Smooth muscle cell of trachea (primary cell): ENCODE results near the gene ZNF385C. TPM values are rescaled to one million over a fixed set of nuclear protein-coding genes. Genes with fewer than 3 reads are reported as not detected.

Experiments
- total RNA-seq: library from RNA; depleted of rRNA; stranded (reverse); fragments of >200 nt; gene quantifications from 2 replicates; pipeline ENCODE4 v1.2.1, GENCODE V29; 2014

The ZNF385C gene, protein sequence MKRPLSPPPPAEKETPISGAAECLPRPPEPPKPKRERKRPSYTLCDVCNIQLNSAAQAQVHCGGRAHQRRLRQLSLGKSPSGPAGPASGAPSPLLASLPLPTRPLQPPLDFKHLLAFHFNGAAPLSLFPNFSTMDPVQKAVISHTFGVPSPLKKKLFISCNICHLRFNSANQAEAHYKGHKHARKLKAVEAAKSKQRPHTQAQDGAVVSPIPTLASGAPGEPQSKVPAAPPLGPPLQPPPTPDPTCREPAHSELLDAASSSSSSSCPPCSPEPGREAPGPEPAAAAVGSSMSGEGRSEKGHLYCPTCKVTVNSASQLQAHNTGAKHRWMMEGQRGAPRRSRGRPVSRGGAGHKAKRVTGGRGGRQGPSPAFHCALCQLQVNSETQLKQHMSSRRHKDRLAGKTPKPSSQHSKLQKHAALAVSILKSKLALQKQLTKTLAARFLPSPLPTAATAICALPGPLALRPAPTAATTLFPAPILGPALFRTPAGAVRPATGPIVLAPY
- total RNA-seq: not detected in 2 replicates

DNA sequence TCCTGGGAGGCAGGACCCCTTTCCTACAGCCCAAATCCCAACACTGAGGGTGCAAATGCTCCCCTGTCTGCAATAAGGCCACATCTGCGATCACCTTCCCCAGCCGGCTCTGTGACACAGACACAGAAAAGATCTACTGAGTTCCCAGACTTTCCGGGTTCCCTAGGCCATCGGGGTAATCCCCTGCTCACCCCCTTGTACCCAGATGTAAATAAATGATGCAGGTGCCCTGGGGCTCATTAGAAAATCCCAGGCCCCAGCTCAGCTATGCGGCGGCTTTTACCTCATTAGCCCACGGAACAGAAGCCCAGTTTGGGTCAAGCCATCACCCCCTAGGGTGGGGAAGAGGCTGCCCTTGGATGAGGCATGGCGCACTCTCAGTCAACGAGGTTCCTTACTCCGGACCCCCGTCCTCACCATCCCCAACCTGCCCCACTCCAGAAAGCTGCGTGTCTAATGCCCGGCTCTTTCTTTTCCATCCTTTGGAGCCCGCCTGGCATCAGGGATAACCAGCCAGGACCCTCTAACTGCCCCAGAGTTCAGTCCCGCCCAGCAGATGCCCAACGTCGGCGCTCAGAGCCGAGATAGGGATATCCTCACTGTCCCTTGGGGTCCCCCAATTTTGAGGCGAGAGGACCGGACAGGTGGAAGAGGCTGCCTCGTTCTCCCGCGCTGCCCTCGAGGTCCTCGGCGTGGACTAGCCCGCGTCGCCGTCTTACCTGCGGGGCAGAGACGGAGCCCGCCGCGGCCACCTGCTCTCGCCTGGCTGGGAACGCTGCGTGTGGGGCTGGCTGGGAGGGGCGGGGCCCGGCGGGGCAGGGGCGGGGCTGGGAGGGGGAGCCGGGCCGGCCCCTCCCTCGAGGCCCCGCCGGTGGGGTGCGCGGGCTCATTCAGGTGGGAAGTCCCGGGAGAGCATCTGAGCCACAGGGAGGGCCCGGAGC, at the start of gene ZNF385C:
TSS of gene ZNF385C (minus strand) at position 783 of the 941 bp plus-strand sequence. CDS start 35,417 bp downstream, outside the sequence.

DNA sequence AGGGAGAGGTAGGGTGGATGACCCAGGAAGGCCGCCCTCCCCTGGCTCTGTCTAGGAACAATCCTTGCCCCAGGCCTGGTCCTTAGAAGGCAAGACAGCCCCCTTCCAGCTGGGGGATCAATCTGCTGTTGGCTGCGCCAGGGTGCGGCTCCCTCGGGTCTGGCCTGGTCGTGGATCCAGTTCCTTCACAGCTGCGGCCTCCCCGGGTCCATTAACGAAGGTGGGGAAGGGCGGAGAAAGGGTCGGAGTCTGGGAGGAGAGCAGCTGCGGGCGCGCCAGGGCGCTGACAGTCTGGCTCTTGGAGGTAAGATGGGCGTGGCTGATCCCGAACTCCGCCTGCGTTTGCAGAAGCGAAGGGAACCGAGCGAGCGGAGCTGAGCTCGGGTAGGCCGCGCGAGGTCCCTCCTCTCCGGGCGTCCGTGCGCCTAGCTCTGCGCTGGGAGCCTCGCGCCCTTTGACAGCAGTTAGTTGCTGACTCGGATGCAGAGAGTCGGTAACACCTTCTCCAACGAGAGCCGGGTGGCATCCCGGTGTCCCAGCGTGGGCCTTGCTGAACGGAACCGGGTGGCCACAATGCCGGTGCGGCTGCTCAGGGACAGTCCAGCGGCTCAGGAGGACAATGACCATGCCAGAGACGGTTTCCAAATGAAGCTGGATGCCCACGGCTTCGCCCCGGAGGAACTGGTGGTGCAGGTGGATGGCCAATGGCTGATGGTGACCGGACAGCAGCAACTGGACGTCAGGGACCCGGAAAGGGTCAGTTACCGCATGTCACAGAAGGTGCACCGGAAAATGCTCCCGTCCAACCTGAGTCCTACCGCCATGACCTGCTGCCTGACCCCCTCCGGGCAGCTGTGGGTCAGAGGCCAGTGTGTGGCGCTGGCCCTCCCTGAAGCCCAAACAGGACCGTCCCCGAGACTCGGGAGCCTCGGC, 24.4 kb upstream of the ZNF385C start, which contains the start of gene HSPB9:
TSS of gene HSPB9 (plus strand) at position 434 of the 933 bp plus-strand sequence. CDS start at position 481, 47 bp downstream.

DNA sequence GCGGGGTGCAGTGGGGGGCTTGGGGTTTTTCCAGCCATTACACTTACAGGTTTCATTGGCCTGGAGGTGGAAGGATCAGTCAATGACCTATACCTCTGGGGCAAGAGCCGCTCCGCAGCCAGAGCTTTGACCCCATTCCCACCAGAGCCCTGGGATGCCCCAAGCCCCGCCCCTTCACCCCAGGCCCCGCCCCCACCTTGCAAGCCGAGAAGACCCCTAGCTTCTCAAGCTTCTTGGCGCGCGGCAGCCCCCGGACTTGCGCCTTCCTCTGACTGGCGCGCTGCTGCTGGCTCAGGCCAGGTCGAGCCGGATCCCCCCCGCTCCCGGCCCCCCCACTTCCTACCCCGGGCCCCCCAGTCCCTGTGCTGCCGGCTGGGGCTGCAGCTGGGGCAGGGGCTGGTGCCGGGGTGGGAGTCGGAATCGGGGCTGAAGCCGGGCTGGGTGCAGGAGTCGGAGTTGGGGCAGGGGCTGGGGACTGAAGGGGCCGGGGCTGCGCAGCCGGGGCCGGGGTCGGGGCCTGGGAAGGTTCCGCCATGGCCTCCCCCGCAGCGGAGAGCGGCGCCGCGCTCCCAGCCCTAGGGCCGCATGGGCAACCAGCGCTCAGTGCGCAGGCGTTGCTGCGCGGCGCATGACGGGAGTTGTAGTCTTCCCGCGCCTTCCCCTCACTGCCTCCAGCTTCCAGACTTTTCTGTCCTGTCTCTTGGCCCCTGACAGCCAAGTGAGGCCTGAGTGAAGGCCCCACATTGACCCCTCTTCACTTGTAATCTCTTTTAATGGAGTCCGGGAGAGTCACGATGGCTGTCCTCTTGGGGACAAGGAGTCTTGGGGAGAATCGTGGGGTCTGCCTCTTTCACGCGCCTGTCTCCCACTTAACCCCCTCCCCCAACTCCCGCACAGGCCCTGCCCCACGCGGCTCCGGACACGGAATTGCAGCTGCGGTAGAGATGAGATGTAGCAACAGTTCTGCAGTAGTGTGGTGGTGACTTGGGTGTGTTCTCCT, 22.8 kb upstream of the ZNF385C start, which contains the start of gene KAT2A:
TSS of gene KAT2A (minus strand) at position 598 of the 1,000 bp plus-strand sequence. CDS start at position 535, 63 bp downstream.

DNA sequence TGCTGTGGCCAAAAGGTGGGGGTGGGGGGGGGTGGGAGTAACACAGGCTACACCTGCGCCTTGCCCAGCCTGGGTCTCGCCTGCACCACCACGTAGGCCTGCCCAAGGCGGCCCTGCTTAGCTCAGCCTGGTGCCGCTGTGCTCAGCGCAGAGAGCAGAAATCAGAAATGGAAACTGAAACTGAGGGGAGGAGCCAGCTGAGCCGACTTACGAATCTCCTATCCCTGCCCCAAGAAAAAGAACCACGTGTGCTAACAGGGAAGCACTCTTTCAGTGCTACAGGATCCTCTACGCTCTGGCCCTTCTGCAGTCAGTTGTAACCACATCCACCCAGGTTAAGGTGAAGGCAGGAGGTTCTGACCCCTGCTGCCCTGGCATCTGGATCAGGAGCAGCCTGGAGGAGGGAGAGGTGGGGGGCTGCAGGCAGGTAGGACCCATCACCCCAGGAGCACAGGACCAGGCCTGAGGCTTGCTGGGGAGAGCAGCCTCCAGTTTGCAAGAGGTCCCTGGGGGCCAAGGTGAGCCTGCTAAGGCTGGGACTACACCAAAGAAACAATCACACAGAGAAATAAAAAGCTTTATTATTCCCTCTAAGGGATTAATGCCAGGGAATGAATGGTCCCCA, 14.4 kb upstream of the ZNF385C start, which contains the start of gene DHX58:
TSS of gene DHX58 (minus strand) at position 163 of the 625 bp plus-strand sequence. CDS start 822 bp downstream, outside the sequence.

DNA sequence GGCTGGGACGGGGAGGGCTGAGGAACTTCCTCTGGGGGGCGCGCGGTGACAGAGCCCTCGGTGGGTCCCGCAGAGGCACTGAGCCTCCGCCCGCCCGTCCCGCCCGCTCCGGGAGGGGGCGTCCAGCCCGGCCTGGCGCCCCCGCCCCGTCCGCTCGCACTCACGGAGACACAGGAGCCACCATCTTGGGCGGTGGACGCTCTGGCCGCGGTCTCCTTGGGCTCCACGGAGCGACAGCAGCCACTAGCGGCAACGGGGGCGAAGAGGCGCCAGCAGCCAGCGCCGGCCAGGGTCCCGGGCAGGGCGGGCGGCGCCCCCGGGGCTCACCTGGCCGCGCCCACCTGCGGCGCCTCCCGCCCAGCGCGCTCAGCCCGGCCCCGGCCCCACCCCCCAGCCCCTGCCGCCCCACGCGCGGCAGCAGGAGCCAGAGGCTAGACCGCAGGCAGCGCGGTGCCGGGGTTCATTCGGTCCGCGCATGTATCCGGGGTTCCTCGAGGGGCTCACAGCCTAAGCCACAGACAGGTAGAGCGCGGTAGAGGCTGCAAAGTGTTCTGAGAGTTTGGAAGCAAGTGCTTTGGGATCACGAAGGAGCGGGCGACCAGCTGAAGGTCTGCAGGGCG, 47.8 kb downstream of the ZNF385C start, which contains the start of gene C17orf113:
TSS of gene C17orf113 (minus strand) at position 209 of the 620 bp plus-strand sequence. CDS start 7,225 bp downstream, outside the sequence.

DNA sequence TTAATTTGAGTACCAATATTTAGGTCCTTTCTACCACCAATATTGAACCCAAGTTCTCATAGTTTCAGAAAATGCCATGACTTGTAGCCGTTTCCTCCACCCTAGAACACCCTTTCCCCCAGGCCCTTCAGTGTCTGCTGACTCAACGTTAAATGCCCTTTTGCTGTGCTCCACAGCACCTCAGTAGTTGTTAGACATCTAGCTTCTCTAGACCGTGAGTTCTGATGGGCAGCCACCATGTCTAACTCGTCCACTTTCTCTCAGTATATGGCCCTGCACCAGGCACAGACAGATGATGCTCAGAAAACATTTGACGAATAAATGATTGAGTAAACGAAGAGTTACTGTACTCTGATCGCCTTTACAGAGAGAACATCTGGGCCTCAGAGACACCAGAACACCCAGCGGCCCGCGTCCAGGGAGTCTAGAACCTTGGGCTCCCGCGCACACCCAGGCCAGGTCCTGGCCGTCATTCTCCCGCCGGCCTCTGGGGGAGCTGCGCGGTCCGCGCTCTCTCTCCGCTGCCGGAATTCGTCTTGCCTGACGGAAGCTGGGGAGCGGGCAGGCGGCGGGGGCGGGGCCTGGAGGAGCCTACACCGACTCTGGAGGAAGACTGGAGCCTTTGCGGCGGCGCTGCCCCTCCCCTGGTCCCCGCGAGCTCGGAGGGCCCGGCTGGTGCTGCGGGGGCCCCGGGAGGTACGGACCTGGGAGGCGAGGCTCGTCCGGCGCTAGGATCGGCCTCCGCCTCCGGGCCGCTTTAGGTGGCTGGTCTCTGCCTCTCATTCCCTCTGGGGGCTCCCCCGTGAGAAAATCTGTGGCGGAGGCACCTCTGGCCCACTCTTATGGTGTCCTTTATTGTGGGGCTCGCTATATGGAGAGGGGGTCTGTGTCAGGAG, 78.5 kb downstream of the ZNF385C start, which contains the start of gene NKIRAS2:
TSS of gene NKIRAS2 (plus strand) at position 582 of the 896 bp plus-strand sequence. CDS start 1,488 bp downstream, outside the sequence.

DNA sequence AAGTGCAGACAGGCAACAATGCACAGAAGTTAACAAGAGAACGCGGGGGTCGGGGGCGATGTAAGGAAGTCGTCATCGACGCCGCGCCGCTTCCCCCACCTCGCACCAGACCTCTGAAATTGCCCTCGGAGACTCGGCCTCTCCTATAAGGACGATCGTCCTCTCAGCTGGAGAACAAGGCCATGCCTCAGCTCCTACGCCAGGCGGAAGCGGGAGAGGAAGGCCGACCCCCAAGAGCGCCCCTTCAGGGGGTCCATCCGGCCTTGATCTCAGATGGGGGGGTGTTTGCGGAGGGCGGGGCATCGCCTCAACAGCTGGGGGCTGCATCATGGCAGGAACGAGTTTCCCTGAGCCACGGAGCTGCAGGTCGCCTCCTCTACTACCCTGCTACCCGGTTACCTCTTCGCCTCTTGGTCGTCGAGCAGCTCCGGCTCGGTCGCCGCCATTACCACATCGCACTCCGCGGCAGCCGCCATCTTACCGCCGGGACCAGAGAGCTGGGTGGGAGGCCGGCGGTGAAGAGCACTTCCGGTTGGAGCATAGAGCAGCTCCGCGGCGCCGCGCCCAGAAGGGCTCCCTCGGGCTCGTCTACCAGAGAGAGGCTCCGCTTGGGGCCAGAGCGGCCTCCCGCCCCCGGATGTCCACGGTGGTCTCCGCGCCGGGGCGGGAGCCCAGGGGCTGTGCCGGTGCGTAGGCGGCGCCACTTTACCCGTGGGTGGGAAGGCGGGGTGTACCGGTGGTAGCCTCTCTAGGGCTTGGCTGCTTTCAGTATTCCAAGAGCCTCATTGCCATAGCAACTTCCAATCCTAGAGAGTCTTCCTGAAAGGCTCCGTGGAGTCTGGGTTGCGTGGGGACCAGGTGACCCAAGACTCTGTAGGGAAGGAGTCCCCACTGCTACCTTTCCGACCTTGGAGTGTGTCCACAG, 81.1 kb downstream of the ZNF385C start, which contains the start of gene DNAJC7:
TSS of gene DNAJC7 (minus strand) at position 499 of the 925 bp plus-strand sequence. CDS start at position 476, 23 bp downstream.

Other genes with a start within 250 kb of the ZNF385C start
- gene KLHL11, start 233.1 kb downstream of the ZNF385C start, total RNA-seq: 28.7 and 33.2 TPM in 2 replicates
- gene ACLY, start 179.5 kb downstream of the ZNF385C start, total RNA-seq: 171 and 230 TPM in 2 replicates
- gene ODAD4, start 167.9 kb downstream of the ZNF385C start, total RNA-seq: 0.33 and 1.3 TPM in 2 replicates
- gene CNP, start 131.7 kb downstream of the ZNF385C start, total RNA-seq: 63.4 and 90.5 TPM in 2 replicates
- gene DNAJC7, start 81.0 kb downstream of the ZNF385C start, total RNA-seq: 52.6 and 72.0 TPM in 2 replicates
- 16.3 and 30.4 TPM in 2 replicates for gene NKIRAS2, start 78.4 kb downstream of the ZNF385C start, total RNA-seq
- 0.15 and 0.17 TPM in 2 replicates for gene C17orf113, start 47.9 kb downstream of the ZNF385C start, total RNA-seq
- gene DHX58, start 14.2 kb upstream of the ZNF385C start, total RNA-seq: 17.2 and 25.6 TPM in 2 replicates
- gene KAT2A, start 22.9 kb upstream of the ZNF385C start, total RNA-seq: 7.0 and 10.8 TPM in 2 replicates
- not detected in 2 replicates for gene HSPB9, start 24.3 kb upstream of the ZNF385C start, total RNA-seq
- gene RAB5C, start 56.5 kb upstream of the ZNF385C start, total RNA-seq: 82.9 and 87.3 TPM in 2 replicates
- gene KCNH4, start 82.7 kb upstream of the ZNF385C start, total RNA-seq: under 0.01 TPM in 1 of 2 replicates, not detected in the other
- not detected in 2 replicates for gene HCRT, start 87.0 kb upstream of the ZNF385C start, total RNA-seq
- 16.1 and 30.3 TPM in 2 replicates for gene GHDC, start 96.0 kb upstream of the ZNF385C start, total RNA-seq
- 25.2 and 31.6 TPM in 2 replicates for gene STAT5B, start 177.9 kb upstream of the ZNF385C start, total RNA-seq
- 23.0 and 67.6 TPM in 2 replicates for gene STAT5A, start 190.0 kb upstream of the ZNF385C start, total RNA-seq